ENCODE data around the gene SKA3.
"Not testable (repeated sequence)": the region's sequence is repeated elsewhere in the genome, so short reads cannot be mapped to it uniquely, and the experiment has no call there.

SKA3 gene

GRCh38 chr13:21165606-21166005 is 10.7 kb downstream of the SKA3 start:
- DNase-seq (ENCODE audit: low read depth in 2 of 2) = not testable (repeated sequence)

DNA sequence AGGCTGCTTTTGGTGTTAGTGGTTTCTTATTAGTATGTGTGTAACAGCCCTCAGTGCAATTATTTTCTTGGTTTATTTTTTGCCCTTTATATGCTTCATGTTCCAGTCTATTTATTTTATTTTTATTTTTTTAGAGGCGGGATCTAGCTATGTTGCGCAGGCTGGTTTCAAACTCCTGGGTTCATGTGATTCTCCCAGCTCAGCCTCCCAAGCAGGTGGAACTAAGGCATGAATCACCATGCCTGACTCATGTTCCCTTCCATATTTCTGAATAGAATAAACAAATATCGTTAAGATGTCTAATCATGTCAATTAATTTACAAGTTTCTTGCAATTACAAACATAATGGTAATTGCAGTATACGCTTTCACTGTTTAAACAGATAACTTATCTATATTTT is 11.7 kb downstream of the SKA3 start:
- DNase-seq (ENCODE audit: low read depth in 2 of 2) = no peak

DNA sequence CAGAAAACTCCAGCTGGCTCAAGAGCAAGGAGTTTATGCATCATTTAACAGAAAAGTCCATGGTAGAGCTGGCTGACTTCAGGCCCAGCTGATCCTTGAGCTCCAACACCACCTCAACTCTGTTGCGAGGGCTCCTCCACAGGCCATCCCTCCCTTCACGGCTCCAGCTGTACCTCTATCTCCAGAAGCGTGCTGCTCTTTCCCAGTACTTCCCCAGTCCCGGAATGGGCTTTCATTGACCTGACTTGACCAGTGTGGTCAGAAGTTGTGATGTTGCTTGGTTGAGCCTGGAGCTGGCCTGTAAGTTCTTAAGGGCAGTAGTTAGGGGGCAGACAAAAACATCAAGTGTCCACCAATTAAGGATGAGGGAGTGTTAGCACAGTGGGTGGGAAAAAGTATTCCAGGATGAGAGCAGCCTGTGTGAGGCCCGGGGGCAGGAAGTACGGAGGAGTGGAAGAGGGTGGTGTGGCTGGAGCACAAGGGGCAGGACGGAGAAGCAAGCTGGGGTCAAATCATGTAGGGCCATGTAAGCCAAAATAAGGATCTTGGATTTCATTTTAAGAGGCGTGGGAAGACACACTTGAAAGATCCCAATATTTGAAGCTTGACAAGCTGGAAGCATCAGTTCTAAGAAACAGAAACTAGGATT is 24.0 kb downstream of the SKA3 start:
- no peak for DNase-seq (ENCODE audit: low read depth in 2 of 2)

- DNase-seq (ENCODE audit: low read depth in 2 of 2) = no peak
Measured at GRCh38 chr13:21150013-21150412, 26.3 kb downstream of the SKA3 start.

DNA sequence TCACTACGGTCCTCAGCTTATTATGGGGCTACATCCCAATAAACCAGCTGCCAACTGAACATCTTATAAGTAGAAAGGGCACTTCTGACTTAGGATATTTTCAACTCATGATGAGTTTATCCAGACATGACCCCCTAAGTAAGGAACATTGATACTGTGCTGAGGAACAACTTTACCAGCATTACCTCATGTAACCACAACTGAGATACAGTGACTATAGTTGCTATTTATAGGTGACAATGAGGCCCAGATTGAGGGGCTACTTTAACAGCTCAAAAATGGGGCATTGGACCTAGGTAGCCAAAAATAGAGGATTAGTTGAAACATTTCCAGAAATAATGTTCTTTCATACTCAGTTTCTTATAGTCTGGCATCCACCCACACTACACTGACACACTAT is 26.8 kb downstream of the SKA3 start:
- DNase-seq (ENCODE audit: low read depth in 2 of 2) = no peak

GRCh38 chr13:21148557-21149258 is 27.6 kb downstream of the SKA3 start:
- no peak for DNase-seq (ENCODE audit: low read depth in 2 of 2)

GRCh38 chr13:21147827-21148226 is 28.5 kb downstream of the SKA3 start:
- no peak for DNase-seq (ENCODE audit: low read depth in 2 of 2)

- DNase-seq (ENCODE audit: low read depth in 2 of 2) = no peak
Measured at GRCh38 chr13:21142766-21143165, 33.6 kb downstream of the SKA3 start.

DNA sequence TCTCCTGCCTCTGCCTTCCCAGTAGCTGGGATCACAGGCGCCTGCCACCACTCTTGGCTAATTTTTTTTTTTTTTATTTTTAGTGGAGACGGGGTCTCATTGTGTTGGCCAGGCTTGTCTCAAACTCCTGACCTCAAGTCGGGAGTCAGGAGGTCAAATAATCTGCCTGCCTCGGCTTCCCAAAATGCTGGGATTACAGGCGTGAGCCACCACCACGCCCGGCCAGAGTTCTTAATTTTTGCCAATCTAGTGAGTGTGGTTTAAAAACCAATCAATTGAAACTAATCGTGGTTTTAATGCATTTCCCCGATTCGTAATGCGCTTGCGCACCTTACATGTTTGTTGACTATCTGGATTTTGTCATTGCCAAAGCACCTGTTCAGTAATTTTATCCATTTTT is 37.0 kb downstream of the SKA3 start:
- no peak for DNase-seq (ENCODE audit: low read depth in 2 of 2)

DNA sequence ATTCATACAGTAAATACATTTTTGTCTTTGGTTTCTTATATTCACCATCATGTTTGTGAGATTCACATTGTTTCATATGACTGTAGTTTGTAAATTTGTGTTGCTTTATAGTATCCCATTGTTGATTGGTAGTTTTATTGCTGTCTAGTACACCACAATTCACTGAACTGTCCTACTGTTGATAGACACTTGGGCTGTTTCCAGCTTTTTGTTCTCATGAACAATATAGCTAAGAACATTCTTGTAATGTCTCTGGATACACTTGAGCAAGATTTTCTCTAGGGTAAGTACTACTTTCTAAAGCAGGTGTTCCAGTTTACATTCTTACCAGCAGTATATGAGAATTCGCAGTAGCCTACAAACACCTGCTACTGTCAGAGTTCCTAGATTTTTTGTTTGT is 37.8 kb downstream of the SKA3 start:
- no peak for DNase-seq (ENCODE audit: low read depth in 2 of 2)

DNA sequence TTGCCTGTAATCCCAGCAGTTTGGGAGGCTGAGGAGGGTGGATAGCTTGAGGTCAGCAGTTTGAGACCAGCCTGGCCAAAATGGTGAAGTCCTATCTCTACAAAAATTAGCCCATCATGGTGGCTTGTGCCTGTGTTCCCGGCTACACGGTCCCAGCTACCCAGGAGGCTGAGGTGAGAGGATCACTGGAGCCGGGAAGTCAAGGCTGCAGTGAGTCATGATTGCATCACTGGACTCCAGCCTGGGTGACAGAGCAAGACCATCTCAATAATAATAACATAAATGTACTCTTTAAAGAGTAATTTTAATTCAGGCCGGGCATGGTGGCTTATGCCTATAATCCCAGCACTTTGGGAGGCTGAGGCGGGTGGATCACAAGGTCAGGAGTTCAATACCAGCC is 38.7 kb downstream of the SKA3 start:
- DNase-seq (ENCODE audit: low read depth in 2 of 2) = no peak

- not testable (repeated sequence) for DNase-seq (ENCODE audit: low read depth in 2 of 2)
Measured at GRCh38 chr13:21135833-21136232, 40.5 kb downstream of the SKA3 start.

DNA sequence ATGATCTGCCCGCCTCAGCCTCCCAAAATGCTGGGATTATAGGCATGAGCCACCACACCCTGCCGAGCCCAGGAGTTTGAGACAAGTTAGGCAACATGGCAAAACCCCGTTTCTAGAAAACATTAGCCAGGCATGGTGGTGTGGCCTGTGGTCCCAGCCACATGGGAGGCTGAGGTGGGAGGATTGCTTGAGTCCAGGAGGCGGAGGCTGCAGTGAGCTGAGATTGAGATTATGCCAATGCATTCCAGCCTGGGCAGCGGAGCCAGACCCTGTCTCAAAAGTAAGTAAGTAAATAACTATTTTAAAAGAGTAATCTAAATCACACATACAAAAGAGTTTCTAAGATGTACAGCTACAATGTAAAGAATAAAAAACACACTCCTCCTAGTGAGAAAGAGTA is 41.9 kb downstream of the SKA3 start:
- no peak for DNase-seq (ENCODE audit: low read depth in 2 of 2)

- no peak for DNase-seq (ENCODE audit: low read depth in 2 of 2)
Measured at GRCh38 chr13:21133077-21133476, 43.3 kb downstream of the SKA3 start.

DNA sequence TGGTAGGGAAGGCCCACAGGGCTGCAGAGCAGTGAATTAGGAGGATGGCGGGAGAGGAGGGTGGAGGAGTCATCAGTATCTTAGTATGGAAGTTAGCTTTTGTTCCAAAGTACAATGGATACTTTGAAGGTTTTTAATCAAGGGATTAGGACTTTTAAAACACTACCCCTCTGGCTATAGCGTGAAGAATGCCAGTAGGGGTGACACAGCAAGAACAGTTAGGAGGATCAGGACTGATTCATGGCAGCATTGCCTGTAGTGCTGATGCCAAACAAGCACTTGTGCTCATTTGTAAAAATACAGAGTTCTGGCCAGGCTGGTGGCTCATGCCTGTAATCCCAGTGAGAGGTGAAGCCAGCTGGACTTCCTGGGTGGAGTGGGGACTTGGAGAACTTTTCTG is 46.2 kb downstream of the SKA3 start:
- no peak for DNase-seq (ENCODE audit: low read depth in 2 of 2)

- no peak for DNase-seq (ENCODE audit: low read depth in 2 of 2)
Measured at GRCh38 chr13:21124852-21125251, 51.5 kb downstream of the SKA3 start.

DNA sequence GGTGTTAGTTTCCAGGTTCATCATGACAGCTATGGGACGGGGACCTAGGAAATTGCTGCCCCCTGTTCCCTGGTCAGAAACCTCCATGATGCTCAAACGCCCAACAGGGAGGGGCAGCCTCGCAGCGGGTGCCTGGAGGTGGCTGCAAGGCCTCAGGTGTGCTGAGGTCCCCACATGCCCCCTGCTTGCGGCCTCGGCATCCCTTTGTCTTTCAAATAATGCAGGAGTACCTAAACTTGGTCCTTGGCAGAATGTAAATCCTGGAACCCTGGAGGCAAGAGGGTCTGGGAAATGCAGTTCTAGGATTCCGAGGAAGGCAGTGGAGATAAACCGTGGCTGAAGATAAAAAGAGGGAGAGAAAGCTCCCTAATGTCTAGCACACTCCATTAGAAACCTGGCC is 52.4 kb downstream of the SKA3 start:
- no peak for DNase-seq (ENCODE audit: low read depth in 2 of 2)

- no peak for DNase-seq (ENCODE audit: low read depth in 2 of 2)
Measured at GRCh38 chr13:21121616-21122015, 54.7 kb downstream of the SKA3 start.

GRCh38 chr13:21120191-21120590 is 56.2 kb downstream of the SKA3 start:
- no peak for DNase-seq (ENCODE audit: low read depth in 2 of 2)

DNA sequence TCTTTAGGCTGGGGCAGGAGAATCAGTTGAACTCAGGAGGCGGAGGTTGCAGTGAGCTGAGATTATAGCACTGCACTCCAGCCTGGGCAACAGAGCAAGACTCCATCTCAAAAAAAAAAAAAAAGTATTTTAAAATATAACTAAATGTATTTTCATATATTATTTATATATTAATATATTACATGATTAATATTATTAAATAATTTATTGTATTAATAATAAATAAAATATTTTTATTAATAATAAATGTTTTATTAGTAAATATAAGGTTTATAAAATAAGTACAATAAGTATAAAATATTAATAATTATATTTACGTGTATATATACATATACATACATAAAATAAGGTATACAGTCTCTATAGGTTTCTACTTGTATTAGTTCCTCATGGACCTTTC is 56.8 kb downstream of the SKA3 start:
- no peak for DNase-seq (ENCODE audit: low read depth in 2 of 2)

GRCh38 chr13:21118180-21118579 is 58.2 kb downstream of the SKA3 start:
- no peak for DNase-seq (ENCODE audit: low read depth in 2 of 2)

GRCh38 chr13:21117104-21117809 is 59.1 kb downstream of the SKA3 start:
- no peak for DNase-seq (ENCODE audit: low read depth in 2 of 2)

DNA sequence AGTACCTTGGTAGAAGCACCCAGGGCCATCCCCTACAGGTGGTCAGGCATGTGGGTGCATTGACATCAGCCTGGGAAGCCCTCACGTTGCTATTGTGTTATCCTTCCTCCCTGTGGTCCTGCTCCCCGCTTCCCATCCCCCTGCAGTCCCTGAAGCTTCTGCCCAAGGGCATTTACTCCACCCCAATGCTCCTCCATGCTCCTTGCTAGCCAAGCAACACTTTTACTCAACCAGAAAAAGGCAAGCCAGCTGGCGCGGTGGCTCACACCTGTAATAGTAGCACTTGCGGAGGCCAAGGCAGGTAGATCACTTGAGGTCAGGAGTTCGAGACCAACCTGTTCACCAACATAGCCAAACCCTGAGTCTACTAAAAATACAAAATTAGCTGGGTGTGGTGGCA is 60.2 kb downstream of the SKA3 start:
- no peak for DNase-seq (ENCODE audit: low read depth in 2 of 2)

Data from stimulated activated CD4-positive, alpha-beta T cell treated with anti-CD3 and anti-CD28 coated beads, Interleukin-12 subunit alpha, Interleukin-12 subunit beta, amount 100 ng/mL, for 24 hours (primary cell).